Pancreas (tissue), 10 donors: Measurements from ENCODE around the gene IL7R. TPM values are rescaled to one million over a fixed set of nuclear protein-coding genes. Genes with fewer than 3 reads are reported as not detected.
A peak's percentile ranks its signal among the peaks of the same experiment; 100 is the strongest.
"Not testable (repeated sequence)": the region's sequence is repeated elsewhere in the genome, so short reads cannot be mapped to it uniquely, and the experiment has no call there.

Experiments used
- ATAC-seq, 4 donors: fragments of 200-7000 bp; cut with Tn5 transposase; one replicate each; pipeline versions ENCODE4 v1.8.0 to v1.9.1; 2020; ENCODE audit warnings: mild to moderate bottlenecking in 4 of 4, moderate library complexity in 4 of 4
- DNase-seq, 6 donors: peaks; one replicate each; pipeline ENCODE4 v3.0.0-alpha.2; 2020
- FAIRE-seq: peaks from 2 replicates; lab custom pipeline; 2012; peaks lifted over from hg19 to GRCh38; lab: Jason Lieb, UNC
- H3K27ac ChIP-seq, 4 donors: fragments of 200-600 bp; sonication (generic); 1 replicate in 3 of 4; 2 replicates in 1 of 4; pipeline versions ENCODE4 v1.5.0 to v1.8.0; 2020
- H3K27me3 ChIP-seq, 4 donors: fragments of 200-600 bp; one replicate each; pipeline ENCODE4 v1.8.0; 2021
- H3K36me3 ChIP-seq, 3 donors: fragments of 200-600 bp; sonication (generic) in 1 of 3; one replicate each; pipeline versions ENCODE4 v1.5.0 to v1.8.0; 2020 to 2021
- H3K4me1 ChIP-seq, 3 donors: fragments of 200-600 bp; one replicate each; pipeline ENCODE4 v1.8.0; 2021
- H3K4me3 ChIP-seq, 4 donors: fragments of 200-600 bp; sonication (generic) in 2 of 4; one replicate each; pipeline versions ENCODE4 v1.5.0 to v1.8.0; 2020 to 2021
- H3K9me3 ChIP-seq, 4 donors: fragments of 200-600 bp; one replicate each; pipeline ENCODE4 v1.8.0; 2021
- WGBS, 2 donors: extraction: QIAGEN DNeasy Blood & Tissue Kit; methylation state at CpG; one replicate each; pipeline ENCODE4 v1.1.7; 2013; 5-methylcytosine and 5-hydroxymethylcytosine counted together
- intact Hi-C, 3 donors: fragments of 100-400 bp; cut with DNase I; formaldehyde crosslinking; loops; one replicate each; pipeline versions ENCODE4 v1.11.1 to v1.14.2; 2022
- polyA plus RNA-seq, 2 donors: library from polyadenylated mRNA; stranded (reverse); fragments of 200-250 nt; gene quantifications; one replicate each; pipeline ENCODE4 v1.2.3, GENCODE V29; 2013
- total RNA-seq, 6 donors: library from RNA; stranded (reverse); fragmentation: NEBNext Ultra II Directional in 4 of 6; extraction: Animal tissue kit (Norgen Biotek cat#: 25700) in 4 of 6; gene quantifications; one replicate each; pipeline versions ENCODE4 v1.2.1 to v1.2.4, GENCODE V29; 2021 to 2023
- TF ChIP-seq, protein P1 (sequence below), 4 donors: fragments of 200-600 bp; sonication (generic) in 3 of 4; IDR thresholded peaks; one replicate each; pipeline versions ENCODE4 v1.5.0 to v1.8.0; 2021; ENCODE audit warnings: antibody characterized with exemption in 4 of 4
- donor health status: healthy with polysubstance abuse.
- donor health status: DM: no; HTN: no; CAD: no; lungs with moderate emphysema.
- donor health status: DM: no; HTN: no; CAD: no.
- donor health status: control.
- donor health status: control.
- donor health status: Bipolar disorder and iron deficiency.
- donor health status: DM: yes; HTN: yes; CAD: no.
- donor health status: DM: no; HTN: no; CAD: no.
- donor health status: DM: no; HTN: no; CAD: no.
- donor health status: DM: yes; HTN: yes; CAD: no.

IL7R gene
- total and polyA plus RNA-seq, 8 donors, result 0.04 to 3.9 (median 1.3) TPM

DNA sequence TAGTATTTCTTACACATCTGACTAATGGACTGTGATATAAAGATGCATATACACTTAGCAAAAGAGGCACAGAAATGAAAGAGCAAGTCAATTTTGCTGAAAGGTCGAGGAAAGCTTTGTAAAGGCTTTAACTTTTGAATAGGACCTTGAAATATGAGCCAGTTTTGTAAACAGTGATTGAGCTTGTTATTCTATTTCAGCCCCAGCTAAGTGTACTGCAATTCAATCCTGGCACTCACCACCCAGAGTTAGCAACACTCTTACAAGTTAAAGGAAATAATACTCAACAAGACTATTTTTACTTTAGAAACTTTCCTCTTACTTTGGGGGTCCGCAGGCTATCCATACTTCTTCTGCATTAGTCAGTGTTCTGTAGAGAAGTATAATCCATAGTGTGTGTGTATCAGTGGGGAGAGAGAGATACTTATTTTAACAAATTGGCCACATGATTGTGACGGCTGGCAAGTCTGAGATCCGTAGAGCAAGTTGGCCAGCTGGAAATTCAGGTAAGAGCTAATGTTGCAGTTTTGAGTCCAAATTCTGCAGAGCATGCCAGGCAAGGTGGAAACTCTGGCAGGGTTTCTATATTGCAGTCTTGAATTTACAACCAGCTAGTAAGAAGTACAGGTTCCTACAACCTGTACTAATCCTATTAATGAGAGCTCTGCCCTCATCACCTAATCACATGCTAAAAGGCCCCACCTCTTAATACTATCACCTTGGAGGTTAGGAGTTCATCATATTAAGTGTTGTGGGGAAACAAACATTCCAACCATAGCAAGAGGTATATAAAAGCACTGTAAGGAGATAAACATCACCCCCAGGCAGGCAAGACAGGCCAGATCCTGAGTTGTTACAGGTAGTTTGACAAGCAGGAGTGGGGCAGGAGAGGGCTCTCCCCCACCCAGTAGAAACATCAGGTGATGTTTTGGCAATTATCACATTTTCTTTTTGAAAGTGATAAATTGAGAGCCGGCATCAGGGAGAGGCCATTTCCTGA lies 33.6 kb downstream of the IL7R start:
- TF ChIP-seq, protein P1, sequence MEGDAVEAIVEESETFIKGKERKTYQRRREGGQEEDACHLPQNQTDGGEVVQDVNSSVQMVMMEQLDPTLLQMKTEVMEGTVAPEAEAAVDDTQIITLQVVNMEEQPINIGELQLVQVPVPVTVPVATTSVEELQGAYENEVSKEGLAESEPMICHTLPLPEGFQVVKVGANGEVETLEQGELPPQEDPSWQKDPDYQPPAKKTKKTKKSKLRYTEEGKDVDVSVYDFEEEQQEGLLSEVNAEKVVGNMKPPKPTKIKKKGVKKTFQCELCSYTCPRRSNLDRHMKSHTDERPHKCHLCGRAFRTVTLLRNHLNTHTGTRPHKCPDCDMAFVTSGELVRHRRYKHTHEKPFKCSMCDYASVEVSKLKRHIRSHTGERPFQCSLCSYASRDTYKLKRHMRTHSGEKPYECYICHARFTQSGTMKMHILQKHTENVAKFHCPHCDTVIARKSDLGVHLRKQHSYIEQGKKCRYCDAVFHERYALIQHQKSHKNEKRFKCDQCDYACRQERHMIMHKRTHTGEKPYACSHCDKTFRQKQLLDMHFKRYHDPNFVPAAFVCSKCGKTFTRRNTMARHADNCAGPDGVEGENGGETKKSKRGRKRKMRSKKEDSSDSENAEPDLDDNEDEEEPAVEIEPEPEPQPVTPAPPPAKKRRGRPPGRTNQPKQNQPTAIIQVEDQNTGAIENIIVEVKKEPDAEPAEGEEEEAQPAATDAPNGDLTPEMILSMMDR (IDR thresholded peaks at IDR 0.05), result no peak
- H3K36me3 ChIP-seq, result no peaks in the 10 kb centered on the region
- WGBS, 2 donors, result 40 to 41% methylated on average over 5 of the region's 5 CpGs
- intact Hi-C loops, result no loop called here
- FAIRE-seq, result no peak
- DNase-seq, result no peak
- H3K27me3 ChIP-seq, result no peaks in the 10 kb centered on the region
- ATAC-seq, result no peak
- no peak overlapping the region for H3K4me3 ChIP-seq
- no peaks in the 10 kb centered on the region for H3K4me1 ChIP-seq
- H3K9me3 ChIP-seq, result no peaks in the 10 kb centered on the region
- H3K27ac ChIP-seq, result no peak overlapping the region

DNA sequence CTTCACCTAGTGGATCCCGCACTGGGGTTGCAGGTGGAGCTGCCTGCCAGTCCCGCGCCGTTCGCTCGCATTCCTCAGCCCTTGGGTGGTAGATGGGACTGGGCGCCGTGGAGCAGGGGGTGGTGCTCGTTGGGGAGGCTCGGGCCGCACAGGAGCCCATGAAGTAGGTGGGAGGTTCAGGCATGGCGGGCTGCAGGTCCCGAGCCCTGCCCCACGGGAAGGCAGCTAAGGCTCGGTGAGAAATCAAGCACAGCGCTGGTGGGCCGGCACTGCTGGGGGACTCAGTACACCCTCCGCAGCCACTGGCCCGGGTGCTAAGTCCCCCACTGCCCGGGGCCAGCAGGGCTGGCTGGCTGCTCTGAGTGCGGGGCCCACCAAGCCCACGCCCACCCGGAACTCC lies 36.1 kb downstream of the IL7R start:
- H3K27ac ChIP-seq, H3K4me1 ChIP-seq, FAIRE-seq, intact Hi-C loops, H3K36me3 ChIP-seq, H3K4me3 ChIP-seq, H3K9me3 ChIP-seq, ATAC-seq, H3K27me3 ChIP-seq: not testable (repeated sequence)
- 92 to 96% methylated on average over 16 to 23 of the region's 23 CpGs for WGBS, 2 donors
- peak in 1 of 6 donors; percentile 30 for DNase-seq

DNA sequence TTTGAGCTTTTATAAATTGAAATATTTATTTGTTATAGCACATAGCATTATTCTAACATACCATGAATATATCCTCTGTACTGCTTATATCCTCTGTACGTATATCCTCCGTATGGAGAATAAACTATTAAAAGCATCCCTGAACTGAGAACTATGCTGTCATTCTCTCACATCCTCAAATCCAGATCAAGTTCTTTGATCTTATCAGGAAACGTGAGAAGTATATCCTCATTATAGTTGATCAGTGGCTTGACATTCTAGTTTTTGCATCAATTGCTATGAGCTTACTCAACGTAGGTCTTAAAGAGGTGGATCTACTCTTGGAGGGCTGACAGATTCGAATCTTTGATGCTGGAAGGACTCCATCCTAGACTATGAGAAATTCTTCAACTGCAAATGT lies 37.4 kb downstream of the IL7R start:
- Histone ChIP-seq H3K4me3 (no peak overlapping the region), H3K27ac (no peak overlapping the region), H3K27me3 (no peaks in the 10 kb centered on the region), H3K36me3 (no peaks in the 10 kb centered on the region), H3K9me3 (no peaks in the 10 kb centered on the region), H3K4me1 (no peaks in the 10 kb centered on the region)
- TF ChIP-seq, protein P1 (IDR thresholded peaks at IDR 0.05), result no peak
- DNase-seq (no peak), ATAC-seq (no peak), FAIRE-seq (no peak)
- intact Hi-C loops, result no loop called here
- 60 to 71% methylated on average over 5 of the region's 5 CpGs for WGBS, 2 donors

DNA sequence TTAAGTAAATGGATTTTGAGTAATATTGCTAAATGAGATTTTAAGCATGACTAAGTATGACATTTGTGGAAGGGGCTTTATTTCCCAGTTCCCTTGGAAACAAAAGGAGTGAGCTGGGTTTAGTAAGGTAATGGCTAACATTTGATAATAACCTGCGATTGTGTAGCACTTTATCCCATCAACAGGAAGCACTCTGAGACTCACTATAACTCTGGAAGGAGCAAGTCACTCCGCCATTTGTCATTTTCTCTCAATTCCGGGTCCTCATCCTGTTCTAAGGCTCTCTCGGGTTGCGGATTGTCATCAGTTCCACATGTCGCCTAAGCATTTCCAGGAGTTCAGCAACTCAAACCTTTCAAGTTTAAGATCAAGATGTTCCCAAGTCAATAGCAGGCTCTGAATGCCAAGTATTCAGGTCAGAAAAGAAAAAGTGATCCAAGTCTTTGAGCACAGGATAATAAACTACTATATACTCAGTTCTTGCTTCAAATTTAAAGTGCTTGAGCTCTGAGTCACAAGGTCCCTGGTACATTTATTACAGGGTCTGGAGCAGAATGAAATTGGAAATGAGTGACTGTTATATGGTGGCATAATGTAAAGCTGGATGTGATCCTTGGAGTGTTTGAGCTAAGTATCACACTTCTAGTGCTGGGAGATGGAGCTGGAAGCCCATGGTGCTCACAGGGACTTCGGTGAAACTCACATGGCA lies 42.4 kb downstream of the IL7R start:
- H3K27ac ChIP-seq, result no peak overlapping the region
- 70 to 81% methylated on average over 7 of the region's 7 CpGs for WGBS, 2 donors
- intact Hi-C loops, result no loop called here
- H3K9me3 ChIP-seq, result no peaks in the 10 kb centered on the region
- H3K4me3 ChIP-seq, result no peak overlapping the region
- ATAC-seq (no peak), FAIRE-seq (no peak), DNase-seq (no peak)
- TF ChIP-seq, protein P1 (IDR thresholded peaks at IDR 0.05), result no peak
- no peaks in the 10 kb centered on the region for H3K36me3 ChIP-seq
- no peaks in the 10 kb centered on the region for H3K4me1 ChIP-seq
- H3K27me3 ChIP-seq, result no peaks in the 10 kb centered on the region

DNA sequence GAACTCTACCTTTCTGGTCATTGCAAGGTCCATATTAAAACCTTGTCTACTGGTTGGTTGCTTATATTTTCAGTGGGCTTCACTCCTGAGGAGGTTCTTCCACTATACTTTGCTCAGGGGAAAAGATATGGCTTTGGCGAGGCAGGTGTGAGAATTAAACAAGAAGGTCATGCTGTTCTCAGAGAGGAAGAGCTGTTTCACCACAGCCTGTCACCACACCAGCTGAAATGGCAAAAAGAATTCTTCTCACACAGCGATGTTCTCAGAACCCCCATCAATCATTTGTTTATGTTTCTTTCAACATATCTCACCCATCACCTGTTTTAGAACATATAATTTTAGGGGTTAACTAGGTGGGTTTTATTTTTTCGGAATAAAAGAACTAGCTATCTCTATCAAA lies 43.1 kb downstream of the IL7R start:
- no peak for DNase-seq
- Histone ChIP-seq H3K9me3 (no peaks in the 10 kb centered on the region), H3K27me3 (no peaks in the 10 kb centered on the region), H3K36me3 (no peaks in the 10 kb centered on the region), H3K4me1 (no peaks in the 10 kb centered on the region), H3K4me3 (no peak overlapping the region), H3K27ac (no peak overlapping the region)
- TF ChIP-seq, protein P1 (IDR thresholded peaks at IDR 0.05), result no peak
- 44 to 50% methylated on average over 3 of the region's 3 CpGs for WGBS, 2 donors
- intact Hi-C loops, result no loop called here
- no peak for ATAC-seq
- no peak for FAIRE-seq
